Daoy (cell line): ENCODE measurements around the gene FCHSD2. TPM values are rescaled to one million over a fixed set of nuclear protein-coding genes. Genes with fewer than 3 reads are reported as not detected.
"Not testable (repeated sequence)": the region's sequence is repeated elsewhere in the genome, so short reads cannot be mapped to it uniquely, and the experiment has no call there.

Source experiments
- DNase-seq: peaks from one replicate; pipeline ENCODE4 v3.0.0-alpha.2; 2015; ENCODE audit warnings: low read depth
- total RNA-seq: library from RNA; depleted of rRNA; stranded (reverse); fragments of >200 nt; shearing (Covaris generic); gene quantifications from 2 replicates; pipeline ENCODE4 v1.2.3, GENCODE V29; 2014

Gene FCHSD2
- total RNA-seq, 1 experiment from 2014 or later, result 4.8 TPM

GRCh38 chr11:73061434-73061833 lies 80.7 kb downstream of the FCHSD2 start:
- not testable (repeated sequence) for DNase-seq

DNA sequence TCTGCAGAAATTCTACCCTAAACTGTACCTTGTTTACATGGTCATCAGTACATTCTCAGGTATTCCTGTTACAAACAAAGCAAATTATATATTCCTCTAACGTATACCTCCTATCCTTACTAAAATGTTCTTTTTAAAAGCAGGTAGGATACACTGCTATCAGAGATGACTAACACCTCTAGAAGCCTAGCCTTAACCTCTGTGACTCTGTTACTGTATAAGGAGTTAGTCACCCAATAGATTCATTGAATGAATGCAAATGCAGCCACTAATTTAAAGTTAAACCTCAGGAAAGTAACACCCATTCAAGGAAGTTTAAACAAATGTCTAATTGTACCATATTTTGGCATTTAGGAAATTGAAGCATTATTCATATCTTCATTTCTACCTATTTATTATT lies 82.2 kb downstream of the FCHSD2 start:
- no peak for DNase-seq

GRCh38 chr11:73058989-73059674 lies 83.0 kb downstream of the FCHSD2 start:
- no peak for DNase-seq

GRCh38 chr11:73055655-73056354 lies 86.3 kb downstream of the FCHSD2 start:
- DNase-seq, result no peak

DNA sequence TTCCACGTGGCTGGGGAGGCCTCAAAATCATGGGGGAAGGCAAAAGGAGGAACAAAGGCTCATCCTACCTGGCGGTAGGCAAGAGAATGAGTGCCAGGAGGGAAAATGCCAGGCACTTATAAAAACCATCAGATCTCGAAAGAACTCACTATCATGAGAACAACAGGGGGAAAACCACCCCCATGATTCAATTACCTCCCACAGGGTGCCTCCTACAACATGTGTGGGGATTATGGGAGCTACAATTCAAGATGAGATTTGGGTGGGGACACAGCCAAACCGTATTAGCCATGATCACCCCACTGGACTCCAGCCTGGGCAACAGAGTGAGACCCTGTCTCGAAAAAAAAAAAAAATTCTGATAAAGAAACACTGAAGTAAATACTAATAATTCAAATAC lies 87.1 kb downstream of the FCHSD2 start:
- DNase-seq, result no peak

GRCh38 chr11:73053964-73054363 lies 88.2 kb downstream of the FCHSD2 start:
- no peak for DNase-seq

DNA sequence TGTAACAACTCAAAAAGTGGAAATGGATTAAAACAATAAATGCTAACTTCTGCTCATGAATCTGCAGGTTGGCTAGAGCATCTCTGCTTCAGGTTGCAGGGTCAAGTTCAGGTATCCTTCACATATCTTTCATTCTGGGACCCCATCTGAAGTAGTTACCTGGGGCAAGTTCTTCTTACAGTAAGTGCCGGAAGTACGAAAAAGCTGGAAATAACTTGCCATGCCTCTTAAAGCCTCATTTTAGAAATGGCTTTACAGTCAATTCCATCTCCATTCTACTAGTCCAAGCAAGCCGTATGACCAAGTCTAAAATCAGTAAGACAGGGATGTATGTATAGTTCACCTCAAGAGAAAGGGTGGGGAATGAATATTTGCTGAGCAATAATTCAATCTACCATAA lies 93.7 kb downstream of the FCHSD2 start:
- DNase-seq, result no peak

- DNase-seq, result no peak
Measured at GRCh38 chr11:73047773-73048371, 94.2 kb downstream of the FCHSD2 start.

GRCh38 chr11:73040046-73040445 lies 102.1 kb downstream of the FCHSD2 start:
- no peak for DNase-seq

GRCh38 chr11:73034777-73035176 lies 107.3 kb downstream of the FCHSD2 start:
- DNase-seq, result no peak

- no peak for DNase-seq
Measured at GRCh38 chr11:73034331-73034730, 107.8 kb downstream of the FCHSD2 start.

- no peak for DNase-seq
Measured at GRCh38 chr11:73030130-73030529, 112.0 kb downstream of the FCHSD2 start.

DNA sequence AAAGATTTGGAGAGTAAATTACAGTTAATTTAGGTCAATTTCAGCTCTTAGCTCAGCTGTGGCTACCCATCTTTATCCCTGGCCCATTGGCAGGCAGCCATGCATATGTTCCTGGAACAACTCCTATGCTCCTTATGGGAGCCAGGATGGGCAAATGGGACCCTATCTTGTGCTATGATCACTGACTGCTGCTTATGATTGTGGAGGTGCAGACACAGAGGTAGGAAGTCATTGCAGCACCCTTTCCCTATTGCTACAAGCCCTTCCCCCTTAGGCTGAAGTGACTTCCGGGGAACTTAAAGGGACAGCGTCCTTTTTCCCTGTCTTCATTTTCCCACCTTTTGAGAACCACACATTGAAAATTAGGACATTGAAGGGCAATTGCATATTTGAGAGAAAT lies 112.7 kb downstream of the FCHSD2 start:
- no peak for DNase-seq

DNA sequence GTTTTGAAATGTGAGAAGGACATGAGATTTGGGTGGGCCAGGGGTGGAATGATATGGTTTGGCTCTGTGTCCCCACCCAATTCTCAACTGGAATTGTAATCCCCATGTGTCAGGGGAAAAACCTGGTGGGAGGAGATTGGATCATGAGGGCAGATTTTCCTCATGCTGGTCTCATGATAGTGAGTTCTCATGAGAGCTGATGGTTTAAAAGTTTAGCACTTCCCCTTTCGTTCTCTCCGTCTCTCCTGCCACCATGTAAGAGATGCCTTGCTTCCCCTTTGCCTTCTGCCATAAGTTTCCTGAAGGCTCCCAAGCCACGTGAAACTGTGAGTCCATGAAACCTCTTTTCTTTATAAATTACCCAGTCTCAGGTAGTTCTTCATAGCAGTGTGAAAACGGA lies 113.5 kb downstream of the FCHSD2 start:
- no peak for DNase-seq

GRCh38 chr11:73027840-73028239 lies 114.3 kb downstream of the FCHSD2 start:
- DNase-seq, result not testable (repeated sequence)

- no peak for DNase-seq
Measured at GRCh38 chr11:73024639-73025038, 117.5 kb downstream of the FCHSD2 start.

- DNase-seq, result no peak
Measured at GRCh38 chr11:73019996-73020395, 122.1 kb downstream of the FCHSD2 start.

- DNase-seq, result no peak
Measured at GRCh38 chr11:73019449-73019848, 122.7 kb downstream of the FCHSD2 start.

DNA sequence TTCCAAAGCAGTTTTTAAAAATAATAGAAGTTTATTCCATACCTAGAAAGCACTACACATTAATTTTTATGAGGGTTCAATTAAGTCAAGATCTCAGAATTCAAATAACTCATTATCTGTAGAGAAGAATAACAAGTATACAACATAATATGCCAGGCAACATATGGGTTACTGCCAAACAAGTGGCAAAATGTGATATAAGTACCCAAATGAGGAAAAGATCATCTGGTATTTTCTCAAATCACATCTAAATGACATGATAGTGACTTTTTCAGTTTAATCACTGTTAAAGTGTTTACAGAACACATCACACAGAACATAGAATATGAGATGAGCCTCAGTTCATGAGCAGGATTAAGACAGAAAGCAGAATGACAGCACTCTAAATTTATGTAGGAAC lies 123.3 kb downstream of the FCHSD2 start:
- no peak for DNase-seq

GRCh38 chr11:73017024-73017751 lies 124.9 kb downstream of the FCHSD2 start:
- DNase-seq, result no peak

- DNase-seq, result no peak
Measured at GRCh38 chr11:73013021-73013420, 129.1 kb downstream of the FCHSD2 start.

GRCh38 chr11:73012121-73012863 lies 129.8 kb downstream of the FCHSD2 start:
- DNase-seq, result peak; percentile 3
